PFSK-1 (cell line): Measurements from ENCODE around the gene TMPRSS5.

ENCODE experiments used
- FOXP2 ChIP-seq: optimal IDR thresholded peaks from 2 replicates; pipeline ENCODE3; 2011; ENCODE audit warnings: borderline replicate concordance, control low read depth, inconsistent platforms; ENCODE audit not compliant: insufficient read depth; ENCODE audit errors: extremely low read length, extremely low read depth
- POLR2AphosphoS5 ChIP-seq: IDR thresholded peaks from 2 replicates; pipeline ENCODE4 v1.6.1; 2012; ENCODE audit warnings: low read depth, mild to moderate bottlenecking, control low read depth, low read length, moderate library complexity
- REST ChIP-seq, 2 experiments: IDR thresholded peaks; 2 replicates each; pipeline versions ENCODE4 v1.6.1 to v1.8.0; 2011 to 2012; ENCODE audit warnings: low read depth in 2 of 2, low read length in 2 of 2, control low read depth in 1 of 2, inconsistent platforms in 1 of 2, mild to moderate bottlenecking in 1 of 2, moderate library complexity in 1 of 2; ENCODE audit not compliant: insufficient read depth in 1 of 2
- SIN3A ChIP-seq: IDR thresholded peaks from 2 replicates; pipeline ENCODE4 v1.6.1; 2012; ENCODE audit warnings: mild to moderate bottlenecking, low read length, moderate library complexity, borderline replicate concordance; ENCODE audit not compliant: insufficient read depth
- TAF1 ChIP-seq: IDR thresholded peaks from 2 replicates; pipeline ENCODE4 v1.6.1; 2012; ENCODE audit warnings: low read length, control low read depth, borderline replicate concordance; ENCODE audit not compliant: insufficient read depth

The TMPRSS5 gene

DNA sequence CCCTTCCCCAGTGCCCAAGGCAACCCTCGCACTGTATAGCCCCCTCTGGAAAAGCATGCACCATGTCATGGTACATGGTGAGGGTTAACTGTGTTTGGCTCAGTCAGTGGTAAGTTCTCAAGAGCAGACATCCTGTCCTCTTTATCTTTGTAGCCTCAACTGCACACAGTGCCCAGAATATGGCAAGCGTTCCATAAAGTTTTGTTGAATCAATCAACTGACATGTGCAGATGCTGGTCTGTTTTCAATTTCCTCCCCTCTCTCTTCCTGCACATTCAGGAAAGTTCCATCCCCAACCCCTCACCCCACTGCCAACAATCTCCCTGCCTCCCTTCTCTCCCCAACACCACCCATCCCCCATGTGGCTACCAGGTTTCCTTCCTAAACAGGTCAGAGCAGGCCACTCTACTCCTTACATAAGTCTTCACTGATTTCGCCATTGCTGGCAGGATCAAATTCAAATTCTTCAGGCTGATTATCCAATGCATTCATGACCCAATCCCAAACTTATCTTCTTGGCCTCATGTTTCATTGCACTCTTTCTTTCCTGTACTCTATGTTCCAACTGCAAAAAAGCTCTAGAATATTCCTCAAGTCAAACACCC is 15.5 kb upstream of the TMPRSS5 start:
- TF ChIP-seq SIN3A (no peak), REST (IDR thresholded peaks at IDR 0.05; ENCODE audit: insufficient read depth in 1 of 2, low read depth in 2 of 2, low read length in 2 of 2) (no peak), FOXP2 (no peak), POLR2AphosphoS5 (no peak), TAF1 (no peak)

- TF ChIP-seq SIN3A (no peak), POLR2AphosphoS5 (no peak), FOXP2 (no peak)
Measured at GRCh38 chr11:113715882-113716625, 9.9 kb upstream of the TMPRSS5 start.

- TF ChIP-seq REST (IDR thresholded peaks at IDR 0.05; ENCODE audit: insufficient read depth in 1 of 2, low read depth in 2 of 2, low read length in 2 of 2) (no peak), TAF1 (no peak), POLR2AphosphoS5 (no peak), FOXP2 (no peak), SIN3A (no peak)
Measured at GRCh38 chr11:113715273-113715672, 9.2 kb upstream of the TMPRSS5 start.

DNA sequence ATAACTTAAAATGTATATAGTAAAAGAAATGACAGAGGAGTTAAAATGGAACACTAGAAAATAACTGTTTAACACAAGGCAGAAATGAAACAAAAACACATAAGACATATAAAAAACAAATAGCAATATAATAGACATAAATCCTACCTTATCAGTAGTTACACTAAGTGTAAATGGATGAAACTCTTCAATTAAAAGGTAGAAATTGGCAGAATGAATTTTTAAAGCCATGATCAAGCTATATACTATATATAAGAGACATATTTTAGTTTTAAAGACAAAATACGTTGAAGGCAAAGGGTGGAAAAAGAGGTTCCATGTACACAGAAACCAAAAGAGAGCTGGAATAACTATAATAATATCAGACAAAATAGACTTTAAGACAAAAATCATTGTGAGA is 4.9 kb upstream of the TMPRSS5 start:
- TF ChIP-seq SIN3A (no peak), REST (IDR thresholded peaks at IDR 0.05; ENCODE audit: insufficient read depth in 1 of 2, low read depth in 2 of 2, low read length in 2 of 2) (no peak), POLR2AphosphoS5 (no peak)

DNA sequence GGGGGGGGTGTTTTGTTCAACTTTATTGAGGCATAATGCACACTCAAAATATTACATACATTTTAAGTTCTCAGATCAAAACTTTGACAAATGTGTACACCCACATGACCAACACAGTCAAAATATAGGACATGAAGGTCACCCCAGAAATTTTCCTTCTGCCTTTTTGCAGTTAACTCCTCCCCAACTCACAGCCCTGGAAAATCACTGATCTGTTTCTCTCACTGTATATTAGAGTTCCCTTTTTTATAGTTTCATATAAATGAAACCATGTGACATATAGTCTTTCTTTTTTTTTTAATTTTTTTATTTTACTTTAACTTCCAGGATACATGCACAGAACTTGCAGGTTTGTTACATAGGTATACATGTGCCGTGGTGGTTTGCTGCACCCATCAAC is 4.6 kb downstream of the TMPRSS5 start:
- TF ChIP-seq FOXP2, result no peak
- TF ChIP-seq REST (IDR thresholded peaks at IDR 0.05; ENCODE audit: insufficient read depth in 1 of 2, low read depth in 2 of 2, low read length in 2 of 2), result no peak
- no peak for TF ChIP-seq TAF1
- no peak for TF ChIP-seq POLR2AphosphoS5
